Measurements from ENCODE around the gene ST7.

GRCh38 chr7:117130262-117130661 is 177.0 kb downstream of the ST7 start:
- no peak for TF ChIP-seq EP300 (IDR thresholded peaks at IDR 0.05)
- TF ChIP-seq POLR2A (IDR thresholded peaks at IDR 0.05), result no peak
- TF ChIP-seq CTCF (IDR thresholded peaks at IDR 0.05), result no peak
- TF ChIP-seq POLR2AphosphoS5 (IDR thresholded peaks at IDR 0.05), result no peak

Data from sigmoid colon (tissue), 4 donors.